Amygdala (tissue), 56 donors: ENCODE results near the gene EEF1AKMT2.
A peak's percentile ranks its signal among the peaks of the same experiment; 100 is the strongest.
"Not testable (repeated sequence)": the region's sequence is repeated elsewhere in the genome, so short reads cannot be mapped to it uniquely, and the experiment has no call there.

Experiments used
- DNase-seq, 56 donors: peaks; one replicate each; lab custom pipeline; 2025; lab: John Stamatoyannopoulos, UW

EEF1AKMT2 gene

DNA sequence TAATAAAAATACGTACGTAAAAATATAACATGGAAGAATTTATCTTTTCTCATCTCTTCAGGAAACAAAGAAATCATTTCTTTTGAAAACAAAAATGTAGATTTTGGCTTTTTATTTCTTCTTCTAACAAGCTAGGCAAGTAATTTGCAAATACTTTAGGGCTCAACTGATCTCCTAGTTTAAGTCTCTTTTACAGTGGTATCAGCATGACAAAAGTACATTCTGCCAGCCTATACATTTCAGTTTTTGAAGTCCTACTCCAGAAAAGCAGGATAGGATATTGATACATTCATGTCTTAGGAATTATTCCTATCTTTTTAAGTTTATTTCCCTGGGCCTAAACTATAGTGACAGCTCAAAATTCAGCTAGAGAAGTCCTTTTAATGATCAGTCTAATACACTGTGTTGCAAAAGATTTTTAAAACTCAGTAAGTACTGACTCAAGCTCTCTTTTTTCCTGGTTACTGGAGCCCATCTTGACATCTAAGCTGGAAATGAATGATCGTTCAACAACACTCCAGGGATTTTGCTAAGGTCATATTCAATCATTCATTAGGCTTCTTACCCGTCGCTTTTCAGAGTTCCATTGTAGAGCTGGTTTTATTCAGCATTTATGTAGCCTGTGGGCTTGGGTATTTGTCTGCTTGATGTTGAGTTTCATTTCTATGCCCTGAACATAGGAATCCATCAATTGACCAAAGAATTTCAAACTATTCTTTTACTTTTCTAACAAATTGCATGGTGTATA lies 35.4 kb downstream of the EEF1AKMT2 start:
- DNase-seq, result no peak

DNA sequence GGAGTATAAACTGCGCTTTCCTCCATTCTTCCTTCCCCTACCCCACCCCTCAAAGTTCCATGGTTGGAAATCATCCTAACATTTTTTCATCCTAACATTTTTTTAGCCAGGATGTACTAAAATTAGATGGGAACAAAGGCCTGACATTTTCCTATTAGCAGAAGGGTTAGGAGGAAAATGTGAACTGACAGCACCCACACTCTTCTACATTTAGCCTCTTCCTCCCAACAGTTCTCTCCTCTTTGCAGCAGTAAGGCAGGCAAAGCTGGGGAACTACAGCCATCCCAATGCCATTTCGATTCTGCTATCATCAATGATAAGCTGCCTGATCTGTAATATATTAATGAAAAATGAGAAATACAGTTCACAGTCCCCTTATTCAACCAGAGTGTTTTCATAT lies 36.1 kb downstream of the EEF1AKMT2 start:
- DNase-seq, result no peak

DNA sequence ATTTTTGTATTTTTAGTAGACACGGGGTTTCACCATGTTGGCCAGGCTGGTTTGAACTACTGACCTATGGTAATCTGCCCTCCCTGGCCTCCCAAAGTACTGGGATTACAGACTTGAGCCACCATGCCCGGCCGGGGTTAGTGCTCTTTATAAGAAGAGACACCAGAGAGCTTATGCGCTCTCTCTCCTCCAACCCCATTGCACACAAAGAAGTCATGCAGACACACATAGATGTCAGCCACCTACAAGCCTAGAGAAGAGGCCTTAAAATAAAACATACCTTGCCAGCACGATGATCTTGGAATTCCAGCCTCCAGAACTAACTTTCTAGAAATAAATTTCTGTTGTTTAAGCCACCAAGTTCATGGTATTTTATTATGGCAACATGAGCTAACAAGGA lies 37.5 kb downstream of the EEF1AKMT2 start:
- no peak for DNase-seq

DNA sequence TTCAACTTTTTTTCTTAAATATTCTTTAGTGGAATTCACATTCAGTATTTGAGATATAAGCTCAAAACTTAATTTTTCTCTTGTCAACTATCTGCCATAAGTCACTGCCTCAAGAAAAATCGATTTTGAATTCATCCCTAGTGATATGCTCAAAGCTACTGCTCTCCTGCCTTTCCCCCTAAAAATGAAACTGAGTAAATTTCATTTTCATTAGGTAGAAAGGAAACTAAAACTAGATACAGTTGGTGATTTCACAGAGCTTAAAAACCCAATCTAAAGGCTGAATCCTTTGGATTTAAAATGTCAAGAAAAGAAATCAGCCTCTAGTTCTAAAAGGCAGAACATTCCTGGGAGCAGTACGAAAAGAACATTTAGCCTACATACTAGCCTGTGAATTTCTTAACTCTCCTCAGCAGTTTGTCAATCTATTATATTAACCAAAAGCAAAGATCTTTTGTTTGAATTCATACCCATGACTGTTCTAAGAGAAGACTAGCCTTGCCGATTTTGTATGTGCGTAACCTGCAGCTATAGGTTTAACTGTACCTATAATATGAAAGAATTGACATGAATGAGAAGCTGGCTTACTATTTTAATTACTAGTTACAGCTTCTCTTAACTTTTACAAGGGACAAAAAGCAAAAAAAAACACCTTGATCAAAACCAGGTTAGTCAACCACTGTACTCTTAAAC lies 42.6 kb downstream of the EEF1AKMT2 start:
- DNase-seq, result no peak

DNA sequence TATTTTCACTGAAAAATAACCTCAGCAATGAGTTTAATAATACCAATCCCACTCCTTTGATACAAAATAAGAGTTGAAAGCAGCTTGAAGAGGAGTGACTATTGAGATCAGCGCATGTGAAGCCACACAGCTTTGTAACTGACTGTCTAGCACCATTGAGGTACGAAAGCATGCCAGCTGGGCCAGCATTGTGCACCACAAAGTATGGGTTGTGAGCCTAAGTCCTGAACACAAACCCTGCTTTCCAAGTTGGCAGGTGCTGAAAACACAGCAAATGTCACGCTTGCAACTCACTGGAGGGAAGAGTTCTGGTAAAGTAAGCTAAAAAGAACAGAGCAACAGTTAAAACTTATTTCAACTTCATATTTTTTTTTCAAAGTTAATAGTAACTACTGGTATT lies 43.5 kb downstream of the EEF1AKMT2 start:
- no peak for DNase-seq

DNA sequence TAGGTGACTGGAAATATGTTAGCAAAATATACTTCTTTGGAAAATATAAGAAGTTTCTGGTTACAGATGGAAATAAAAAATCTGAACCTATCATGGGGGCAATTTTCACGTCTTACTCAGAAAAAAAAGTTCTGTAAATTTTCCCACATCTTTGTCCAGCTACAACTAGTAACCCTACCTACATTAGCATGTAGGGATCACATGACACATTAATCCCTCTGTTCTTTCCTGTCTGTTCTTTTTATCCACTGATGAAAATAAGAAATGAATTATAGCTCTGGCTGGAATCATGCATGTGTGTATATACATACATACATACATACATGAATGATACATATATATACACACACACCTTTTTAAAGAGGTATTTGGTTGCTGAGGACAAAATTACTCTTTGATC lies 43.9 kb downstream of the EEF1AKMT2 start:
- no peak for DNase-seq

DNA sequence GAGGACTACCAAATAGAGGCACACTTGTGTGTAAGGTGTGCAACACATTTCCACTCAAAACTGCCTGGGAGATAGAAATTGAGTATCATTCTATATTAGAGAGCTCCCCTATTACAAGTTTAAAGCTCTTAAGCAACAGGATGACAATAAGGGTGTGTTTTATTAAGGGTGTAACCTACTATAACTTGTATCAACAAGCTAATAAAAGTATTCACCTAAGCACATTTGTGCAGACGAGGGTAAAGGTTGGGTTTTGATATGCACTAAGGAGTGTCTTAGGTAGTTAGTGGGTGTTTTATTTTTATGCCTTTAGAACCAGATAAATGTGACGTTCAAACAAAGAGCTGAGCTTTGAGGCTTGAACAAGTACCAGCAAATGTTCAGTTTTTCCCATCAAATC lies 44.7 kb downstream of the EEF1AKMT2 start:
- no peak for DNase-seq

DNA sequence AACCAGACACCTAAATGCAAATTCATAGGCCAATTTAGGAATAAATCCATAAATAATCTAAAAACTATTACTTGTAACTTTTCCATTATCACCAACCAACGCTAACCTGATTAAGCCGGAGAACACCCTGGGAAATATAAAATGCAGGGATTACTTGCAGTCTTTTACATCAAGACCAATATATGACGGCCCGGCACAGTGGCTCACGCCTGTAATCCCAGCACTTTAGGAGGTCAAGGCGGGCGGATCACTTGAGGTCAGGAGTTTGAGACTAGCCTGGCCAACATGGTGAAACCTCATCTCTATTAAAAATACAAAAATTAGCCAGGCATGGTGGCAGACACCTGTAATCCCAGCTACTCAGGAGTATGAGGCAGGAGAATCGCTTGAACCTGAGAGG lies 45.2 kb downstream of the EEF1AKMT2 start:
- not testable (repeated sequence) for DNase-seq

DNA sequence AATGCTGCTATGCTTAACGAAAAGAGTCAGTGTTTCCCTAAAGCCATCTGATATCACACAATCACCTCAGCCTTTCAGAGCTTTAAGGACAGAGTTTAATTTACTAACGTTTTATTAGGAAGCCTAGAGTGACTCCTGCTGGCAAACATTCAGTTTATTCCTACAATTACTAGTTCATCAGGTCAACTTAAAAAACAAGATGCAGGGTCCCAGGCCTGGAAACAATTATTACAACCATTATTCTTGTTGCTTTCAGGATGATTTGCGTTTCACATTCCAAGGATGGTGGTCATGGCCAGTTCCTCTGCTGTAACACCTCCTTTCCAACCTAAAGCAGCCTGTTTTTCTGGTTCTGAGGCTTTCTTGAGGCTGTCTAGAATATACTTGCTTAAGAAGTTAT lies 46.0 kb downstream of the EEF1AKMT2 start:
- DNase-seq, result no peak

DNA sequence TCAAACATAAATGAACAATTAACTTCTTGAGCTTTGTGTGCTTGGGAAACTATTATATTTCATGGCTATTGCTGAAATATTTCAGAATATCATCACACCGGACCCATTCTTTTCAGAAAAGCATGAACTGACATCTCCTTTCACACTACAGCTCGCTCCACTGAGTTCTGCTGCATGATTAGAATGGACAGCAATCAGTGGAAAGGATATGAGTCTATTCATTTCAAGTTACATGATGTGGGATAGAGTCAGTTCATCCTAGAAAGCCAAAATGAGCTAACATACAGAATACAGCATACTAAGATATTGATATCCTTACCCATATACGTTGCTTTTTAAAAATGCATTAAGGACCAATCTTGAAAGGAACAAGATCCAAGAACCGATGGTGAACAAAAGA lies 46.4 kb downstream of the EEF1AKMT2 start:
- no peak for DNase-seq

DNA sequence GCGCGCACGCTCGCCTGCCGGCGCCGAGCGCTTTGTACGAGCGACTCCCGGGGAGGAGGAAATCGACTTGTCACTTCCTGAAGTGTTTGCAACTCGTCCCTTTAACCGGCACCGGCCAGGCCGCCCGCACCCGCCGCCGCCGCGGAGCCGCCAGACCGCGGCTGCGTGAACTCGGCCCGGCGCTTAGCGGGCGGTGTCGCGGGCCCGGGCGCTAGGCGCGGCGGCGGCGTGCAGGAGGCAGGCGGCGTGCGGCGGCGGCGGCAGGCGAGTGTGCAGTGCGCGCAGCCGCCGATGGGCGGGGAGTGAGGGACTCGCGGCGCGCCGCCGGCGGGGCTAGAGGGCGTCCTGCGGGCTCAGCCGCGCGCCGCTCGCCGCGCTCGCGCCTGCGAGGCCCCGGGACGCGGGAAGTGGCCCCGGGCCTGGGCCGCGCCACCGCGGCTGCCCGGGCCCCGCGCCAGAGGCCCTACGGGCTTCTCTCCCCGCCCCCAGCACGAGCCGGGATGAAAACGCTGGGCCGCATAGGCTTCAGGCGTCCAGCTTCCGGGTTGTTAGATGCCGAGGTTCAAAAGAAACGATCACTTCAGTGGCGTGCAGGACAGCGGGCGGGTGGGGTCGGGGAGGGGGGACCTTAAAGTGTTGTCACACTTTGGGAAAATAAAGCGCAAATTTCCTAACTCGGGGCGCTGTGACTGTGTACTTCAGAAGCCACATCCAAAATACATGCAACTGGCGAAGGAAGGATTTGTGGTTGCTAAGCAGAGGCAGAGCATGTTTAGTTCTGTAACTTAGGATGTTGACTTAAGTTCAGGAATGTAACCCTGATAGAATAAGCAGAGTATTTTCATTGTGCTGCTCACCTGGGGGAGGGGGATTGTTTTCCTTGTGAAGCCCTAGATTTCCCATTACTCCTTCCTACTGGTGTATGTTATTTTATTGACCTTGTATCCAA lies 47.3 kb downstream of the EEF1AKMT2 start, which contains the start of gene FAM53B:
FAM53B (minus strand) TSS at position 277 of the 949 bp plus-strand sequence. CDS start 37,665 bp downstream, outside the sequence.
- peak in 40 of 56 donors; percentile 32 to 87 (median 67) for DNase-seq

DNA sequence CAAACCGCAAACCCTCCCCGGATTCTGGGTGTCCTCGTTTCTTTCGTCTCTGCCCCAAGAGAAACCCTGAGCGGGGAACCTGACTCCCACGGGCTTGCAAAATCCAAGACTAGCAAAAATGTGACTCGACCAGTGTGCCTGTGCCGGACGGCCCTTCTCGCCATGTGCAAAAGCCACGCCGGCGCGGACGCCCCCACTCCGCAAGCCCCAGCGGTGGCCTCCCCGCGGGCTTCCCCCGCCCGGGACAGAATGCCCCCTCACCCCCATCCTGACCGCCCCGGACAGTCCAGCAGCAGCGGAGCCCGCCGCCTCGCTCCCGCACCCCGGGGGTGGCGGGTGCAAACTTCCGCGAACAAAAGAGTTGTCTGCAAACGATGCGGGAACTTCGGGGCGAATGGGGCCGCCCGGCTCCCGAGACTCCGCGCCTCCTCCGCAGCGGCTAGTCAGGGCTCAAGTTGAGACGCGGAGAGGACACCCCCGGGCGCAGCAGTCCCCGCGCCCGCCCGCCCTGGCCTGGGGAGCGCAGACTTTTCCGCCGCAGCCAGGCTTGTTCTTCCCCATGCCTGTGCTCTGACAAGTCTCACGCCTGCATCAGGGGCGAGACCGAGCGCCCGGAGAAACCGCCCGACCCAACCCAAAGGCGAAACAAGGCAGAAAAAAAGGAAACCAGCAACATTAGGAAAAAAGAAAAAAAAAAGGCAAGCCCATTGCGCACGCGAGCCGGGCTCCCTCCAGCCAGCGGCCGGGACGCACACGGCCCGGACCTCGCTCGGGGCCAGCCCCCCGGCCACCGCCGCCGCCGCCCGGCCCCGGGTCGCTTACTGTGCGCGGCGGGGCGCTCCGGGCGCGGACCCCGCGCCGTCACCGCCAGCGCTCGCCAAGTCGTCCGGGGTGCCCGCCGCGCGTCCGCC lies 48.2 kb downstream of the EEF1AKMT2 start:
- DNase-seq, result peak in 4 of 56 donors; percentile 33 to 63 (median 48)

DNA sequence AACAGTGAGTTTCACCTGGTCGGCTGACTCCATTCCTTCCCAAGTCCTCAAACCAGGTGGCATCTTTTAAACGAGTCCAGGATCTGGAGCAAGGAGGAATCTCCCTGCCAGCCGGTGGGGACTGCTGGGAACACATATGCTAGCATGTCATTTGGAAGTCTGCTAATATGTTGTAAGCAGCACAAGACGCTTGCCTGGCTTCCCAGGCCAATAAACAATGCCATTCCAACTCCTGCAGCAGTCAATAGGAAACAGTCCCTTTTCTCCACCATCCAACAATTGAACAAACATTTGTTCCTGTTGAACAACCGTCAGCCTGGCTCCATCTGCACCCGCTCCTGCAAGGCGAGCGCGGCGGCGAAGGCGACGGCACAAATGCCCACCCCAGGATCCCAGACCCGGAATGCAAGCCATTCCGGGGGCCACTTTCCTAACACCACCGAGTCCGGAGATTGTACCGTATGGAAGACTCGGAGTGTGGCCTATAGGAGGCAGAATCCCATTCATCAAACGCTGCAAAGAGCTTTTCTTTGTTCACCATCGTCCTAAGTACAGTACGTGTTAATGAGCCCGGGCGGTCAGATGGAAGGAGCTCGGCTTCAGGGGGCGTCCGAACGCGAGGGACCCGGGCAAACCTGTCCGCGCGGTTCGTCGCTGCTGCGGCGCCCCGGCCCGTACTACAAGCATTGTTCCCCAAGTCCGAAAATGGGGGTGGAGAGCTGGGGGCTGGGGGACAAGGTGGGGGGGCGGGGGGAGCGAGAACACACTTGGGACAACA lies 49.1 kb downstream of the EEF1AKMT2 start:
- peak in 8 of 56 donors; percentile 40 to 61 (median 50) for DNase-seq

DNA sequence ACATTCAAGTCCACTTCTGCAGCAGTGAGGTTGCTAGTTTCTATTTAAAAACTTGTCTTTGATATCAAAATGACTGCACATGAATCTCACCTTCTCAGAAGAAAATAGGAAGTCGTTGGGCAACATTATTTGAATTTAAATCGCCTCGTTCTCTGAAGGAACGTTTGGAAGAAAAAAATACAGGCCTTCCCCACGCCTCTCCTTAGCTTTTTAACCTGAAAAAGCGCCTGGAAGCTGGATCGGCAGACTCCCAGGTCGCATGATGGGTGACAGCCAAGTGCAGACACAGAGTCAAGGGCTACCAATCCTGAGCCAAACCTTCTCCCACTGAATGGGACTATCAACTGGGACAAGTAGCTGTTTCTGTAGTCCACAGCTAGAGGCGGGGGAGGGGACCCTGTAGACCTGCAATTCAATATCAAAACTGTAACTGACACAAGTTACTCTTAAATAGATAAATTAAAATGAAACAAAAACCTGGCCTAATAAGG lies 49.7 kb downstream of the EEF1AKMT2 start:
- peak in 2 of 56 donors; percentile 39 to 59 for DNase-seq

DNA sequence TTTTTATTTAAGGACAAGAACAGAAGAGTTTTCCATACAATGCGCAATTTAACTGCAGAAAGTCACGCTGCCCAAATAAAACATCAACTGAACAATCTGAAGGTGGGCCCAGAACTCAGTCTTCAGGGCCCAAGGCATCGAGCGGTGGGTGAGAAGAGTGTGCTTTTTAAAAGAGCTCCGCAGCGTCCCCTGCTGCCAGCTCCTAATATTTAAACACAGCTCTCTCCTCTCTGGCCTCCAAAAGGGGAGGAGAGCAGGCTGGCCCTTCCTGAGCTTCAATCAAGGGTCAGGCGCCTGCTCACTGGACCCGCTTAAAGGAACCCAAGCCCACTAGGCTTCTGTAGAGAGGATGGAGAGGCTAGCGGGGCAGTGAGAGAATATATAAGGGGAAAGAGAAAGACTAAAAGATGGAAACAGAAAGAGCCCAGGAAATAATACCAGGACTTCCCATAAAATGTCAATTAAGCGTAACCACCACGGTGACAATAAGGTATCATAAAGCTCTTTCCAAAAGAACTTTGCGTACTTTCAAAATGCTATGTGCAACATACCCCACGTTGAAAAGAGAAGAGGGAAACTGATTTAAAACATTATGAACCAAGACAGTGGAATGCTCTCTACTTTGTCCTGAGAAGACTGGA lies 50.3 kb downstream of the EEF1AKMT2 start:
- DNase-seq, result peak in 52 of 56 donors; percentile 26 to 94 (median 74)

DNA sequence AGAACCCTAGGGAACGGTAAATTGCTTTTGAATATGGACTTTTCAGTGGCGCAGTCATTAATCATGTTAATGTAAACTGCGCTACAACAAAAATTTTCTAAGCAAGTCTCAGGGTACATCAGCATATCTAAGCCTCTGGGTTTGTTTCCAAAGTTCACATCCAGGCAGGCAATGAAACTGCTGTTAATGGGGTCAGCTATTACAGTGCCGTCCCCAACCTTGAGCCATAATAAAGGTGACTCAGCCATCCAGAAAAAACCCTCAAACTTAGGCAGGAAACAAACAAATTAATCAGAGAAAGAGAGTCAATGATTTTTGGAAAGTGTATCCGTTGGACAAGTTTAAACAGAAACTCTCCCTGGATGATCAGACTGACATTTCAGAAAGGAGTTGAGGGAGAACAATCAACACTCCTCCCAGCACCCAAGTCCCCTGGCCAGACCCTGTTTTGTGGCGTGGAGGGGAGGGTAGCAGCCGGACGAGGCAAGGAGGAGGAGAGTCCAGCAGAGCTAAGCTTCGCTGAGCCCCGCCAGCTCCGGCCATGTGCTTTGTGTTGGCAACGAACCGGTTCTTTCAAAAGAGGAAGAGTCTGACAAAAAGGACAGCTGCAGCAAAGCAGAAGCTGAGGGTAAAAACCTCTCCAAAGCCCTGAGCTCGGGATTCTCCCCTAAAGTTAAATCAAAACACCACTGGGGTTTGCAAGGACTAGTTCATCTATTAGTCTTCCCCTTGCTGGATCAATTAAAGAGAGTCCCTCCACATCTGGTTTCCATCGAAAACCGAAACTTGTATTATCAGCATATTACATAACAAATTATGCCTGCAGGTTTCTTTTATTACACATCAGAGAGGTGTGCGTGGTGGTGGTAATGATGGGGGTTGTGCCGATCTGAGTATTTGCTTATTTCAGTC lies 51.1 kb downstream of the EEF1AKMT2 start:
- peak in 36 of 56 donors; percentile 23 to 80 (median 54) for DNase-seq

DNA sequence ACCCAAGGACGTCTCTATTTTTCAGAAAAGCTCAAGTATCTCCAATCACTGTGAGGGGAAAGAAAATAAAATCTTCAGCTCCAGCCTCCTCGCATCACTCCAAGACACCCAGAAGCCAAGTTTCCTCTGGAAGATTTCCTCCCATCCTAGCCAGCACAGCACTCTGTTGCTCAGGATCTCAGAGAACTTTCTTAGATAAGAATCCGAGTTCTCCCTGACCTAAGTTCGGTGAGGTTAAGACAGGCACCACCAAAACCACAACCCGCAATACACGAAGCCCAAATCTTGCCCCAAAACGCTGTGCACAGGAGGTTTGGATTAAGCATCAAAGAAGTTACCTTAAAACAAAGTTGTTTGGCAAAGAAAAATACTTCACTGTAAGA lies 51.7 kb downstream of the EEF1AKMT2 start:
- no peak for DNase-seq
